GM21447 (cell line): Measurements from ENCODE around the gene MEOX1.

Source experiments
- ATAC-seq: cut with Tn5 transposase; IDR thresholded peaks from one replicate; pipeline ENCODE4 v1.9.1; 2021; ENCODE audit not compliant: unreplicated experiment

Gene MEOX1

GRCh38 chr17:43680461-43680860 is 18.7 kb upstream of the MEOX1 start:
- ATAC-seq = no peak

GRCh38 chr17:43679911-43680310 is 18.2 kb upstream of the MEOX1 start:
- no peak for ATAC-seq

DNA sequence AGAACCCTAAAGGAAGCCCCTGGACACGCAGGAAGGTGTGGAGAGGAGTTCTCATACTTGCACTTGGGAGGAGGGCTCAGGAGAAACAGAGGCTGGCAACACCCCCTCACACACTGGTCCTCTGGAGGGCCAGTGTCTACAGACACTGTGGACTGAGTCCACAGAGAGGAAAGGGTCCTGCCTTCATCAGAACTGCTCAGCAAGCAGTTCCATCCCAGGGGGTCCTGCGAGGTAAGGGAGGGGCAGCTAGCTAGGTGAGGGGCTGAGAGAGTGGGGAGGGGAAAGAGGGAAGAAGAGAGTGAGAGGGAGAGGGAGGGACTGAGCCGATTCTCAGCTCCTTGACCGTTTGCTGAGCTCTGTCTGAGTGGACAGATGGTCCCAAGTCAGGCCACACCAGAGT is 17.7 kb upstream of the MEOX1 start:
- no peak for ATAC-seq

DNA sequence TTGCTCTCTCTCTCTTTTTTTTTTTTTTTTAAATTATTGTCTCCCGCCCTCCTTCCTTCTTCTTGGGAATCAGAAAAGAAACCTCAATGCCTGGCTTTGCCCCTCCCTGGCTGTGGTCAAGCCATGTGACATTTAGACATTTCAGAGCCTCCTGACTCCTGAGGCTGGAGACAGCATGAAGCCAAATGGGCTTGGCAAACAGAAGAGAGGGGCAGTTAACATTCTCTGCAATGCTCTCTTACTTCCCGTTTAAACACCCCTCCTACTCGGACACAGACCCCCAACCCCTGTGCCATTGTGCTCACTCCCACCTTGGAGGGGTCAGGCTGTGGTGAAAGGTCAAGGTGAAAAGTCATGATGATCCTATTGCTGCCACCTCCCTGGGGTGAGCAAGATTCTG is 14.7 kb upstream of the MEOX1 start:
- no peak for ATAC-seq

GRCh38 chr17:43674394-43674793 is 12.7 kb upstream of the MEOX1 start:
- ATAC-seq = no peak

- no peak for ATAC-seq
Observed at GRCh38 chr17:43673516-43674323, 12.0 kb upstream of the MEOX1 start.

- no peak for ATAC-seq
Observed at GRCh38 chr17:43671755-43672519, 10.2 kb upstream of the MEOX1 start.

DNA sequence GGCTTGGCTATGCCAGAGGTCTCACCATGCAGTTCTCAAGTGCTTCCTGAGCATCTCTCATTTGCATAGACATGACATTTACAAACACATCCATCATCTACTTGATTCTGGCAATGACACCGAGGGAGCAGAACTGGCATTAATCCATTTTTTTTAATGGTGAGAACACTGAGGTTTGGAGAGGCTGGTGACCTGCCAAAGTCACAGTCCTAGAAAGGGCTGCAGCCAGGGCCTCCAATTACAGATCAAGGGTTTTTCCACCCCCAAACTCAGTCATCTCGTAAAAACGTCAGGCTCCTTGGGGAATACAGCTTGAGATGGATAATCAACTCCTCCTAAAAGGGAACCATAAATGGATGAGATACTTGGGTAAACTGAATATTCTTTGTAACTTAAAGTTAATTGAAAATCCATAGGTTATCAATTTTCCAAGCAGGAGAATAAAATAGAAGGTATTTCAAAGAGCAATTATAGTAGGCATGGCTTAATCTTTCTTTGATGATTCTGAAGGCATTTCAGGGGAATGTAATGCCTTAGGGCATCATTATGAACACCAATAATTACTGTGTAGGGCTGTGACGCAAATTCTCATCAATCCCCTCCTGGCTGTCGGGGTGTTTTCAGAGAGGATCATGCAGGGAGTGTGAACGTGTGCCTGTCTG is 9.4 kb upstream of the MEOX1 start:
- no peak for ATAC-seq

DNA sequence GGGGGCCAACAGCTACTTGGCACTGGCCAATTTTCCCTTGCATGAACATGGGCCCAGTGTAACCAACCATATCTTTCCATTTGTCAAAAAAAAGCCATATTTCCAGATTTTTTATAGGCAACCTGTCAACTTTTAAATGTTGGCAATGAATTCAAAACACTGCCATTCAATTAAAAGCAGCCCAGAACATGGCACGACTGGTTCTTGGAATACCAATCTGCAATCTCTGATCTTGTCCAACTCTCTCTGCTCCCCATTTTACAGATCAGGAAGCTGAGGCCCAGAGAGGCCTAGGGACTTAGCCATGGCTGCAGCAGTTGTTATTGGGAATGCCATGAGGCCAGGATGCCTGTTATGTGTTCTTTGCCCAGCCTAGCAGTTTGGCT is 8.9 kb upstream of the MEOX1 start:
- no peak for ATAC-seq

DNA sequence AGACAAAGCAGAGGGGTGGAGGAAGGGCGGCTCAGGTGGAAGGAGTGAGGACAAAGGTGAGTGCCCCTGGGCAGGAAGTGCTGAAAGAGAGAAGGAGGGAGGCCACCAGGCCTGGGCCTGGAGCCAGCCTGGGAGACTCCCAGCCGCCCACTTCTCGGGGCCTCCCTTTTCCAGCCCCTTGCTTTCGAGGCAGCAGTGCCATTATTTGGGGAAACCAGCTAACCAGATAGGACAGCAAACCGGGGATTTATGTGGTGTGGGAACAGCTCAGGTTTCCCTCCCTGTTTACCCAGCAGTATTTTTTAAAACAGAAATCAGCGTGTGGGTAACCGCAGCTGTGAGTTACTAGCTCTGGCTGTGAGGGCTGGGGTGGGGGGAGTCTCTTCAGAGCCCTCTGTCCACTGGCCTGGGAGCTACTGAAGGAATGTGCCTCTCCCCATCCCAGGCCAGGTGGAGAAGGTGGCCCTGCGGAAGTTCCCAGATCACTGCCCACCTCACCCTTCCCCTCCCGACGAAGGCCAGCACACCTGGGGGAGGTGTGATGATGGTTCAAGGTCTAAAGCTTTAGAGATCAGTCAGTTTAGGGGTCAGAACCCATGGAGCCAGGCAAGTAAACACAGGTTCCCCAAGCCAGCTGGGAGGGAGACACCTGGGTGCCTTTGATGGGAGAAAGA is 8.4 kb upstream of the MEOX1 start:
- ATAC-seq = no peak

DNA sequence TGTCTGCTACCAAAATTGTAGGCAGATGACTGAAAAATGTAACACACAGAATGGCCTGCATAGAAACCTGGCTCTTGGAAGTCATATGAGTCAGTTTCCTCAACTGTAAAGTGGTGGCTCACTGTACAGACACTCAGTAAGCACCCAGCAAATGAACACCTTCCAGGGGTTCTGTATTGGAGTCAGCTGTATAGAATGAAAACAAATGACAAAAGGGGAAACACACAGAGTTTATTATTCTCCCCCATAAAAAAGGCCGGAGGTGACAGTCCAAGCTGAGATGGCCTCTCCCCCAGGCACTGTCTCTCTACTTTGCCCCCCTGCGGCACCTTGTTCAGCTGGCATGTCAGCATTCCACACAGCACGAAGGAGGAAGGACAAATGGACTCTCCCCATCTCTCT is 6.2 kb upstream of the MEOX1 start:
- no peak for ATAC-seq

DNA sequence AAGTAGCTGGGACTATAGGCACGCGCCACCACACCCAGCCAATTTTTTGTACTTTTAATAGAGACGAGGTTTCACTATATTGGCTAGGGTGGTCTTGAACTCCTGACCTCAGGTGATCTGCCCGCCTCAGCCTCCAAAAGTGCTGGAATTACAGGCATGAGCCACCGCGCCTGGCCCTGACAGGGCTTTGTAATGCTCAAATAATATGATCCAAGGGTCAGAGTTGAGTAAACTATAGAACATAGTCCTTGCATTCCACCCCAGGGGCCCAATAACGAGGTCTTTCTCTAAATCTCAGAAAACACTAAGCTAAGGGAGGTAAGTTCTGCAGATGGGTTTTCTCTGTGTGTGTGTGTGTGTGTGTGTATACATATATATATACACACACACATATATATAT is 5.8 kb upstream of the MEOX1 start:
- ATAC-seq = no peak

- no peak for ATAC-seq
Observed at GRCh38 chr17:43665937-43666236, 4.2 kb upstream of the MEOX1 start.

GRCh38 chr17:43665084-43665936 is 3.6 kb upstream of the MEOX1 start:
- ATAC-seq = no peak

DNA sequence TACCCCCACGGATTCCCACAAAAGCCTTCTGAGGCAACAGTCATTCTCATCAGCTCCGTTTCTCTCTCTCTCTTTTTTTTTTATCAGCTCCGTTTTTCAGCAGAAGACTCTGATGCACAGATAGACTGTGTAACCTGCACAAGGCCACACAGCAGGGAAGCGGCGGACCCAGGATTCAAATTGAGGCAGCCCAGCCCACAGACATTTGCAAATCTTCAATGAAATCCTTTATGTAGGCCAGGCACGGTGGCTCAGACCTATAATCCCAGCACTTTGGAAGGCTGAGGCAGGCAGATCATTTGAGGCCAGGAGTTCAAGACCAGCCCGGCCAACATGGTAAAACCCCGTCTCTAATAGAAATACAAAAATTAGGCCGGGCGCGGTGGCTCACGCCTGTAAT is 2.4 kb upstream of the MEOX1 start:
- ATAC-seq = no peak

GRCh38 chr17:43663383-43663782 is 1.7 kb upstream of the MEOX1 start:
- ATAC-seq = no peak

GRCh38 chr17:43662413-43663141 is 855 bp upstream of the MEOX1 start:
- ATAC-seq = no peak

DNA sequence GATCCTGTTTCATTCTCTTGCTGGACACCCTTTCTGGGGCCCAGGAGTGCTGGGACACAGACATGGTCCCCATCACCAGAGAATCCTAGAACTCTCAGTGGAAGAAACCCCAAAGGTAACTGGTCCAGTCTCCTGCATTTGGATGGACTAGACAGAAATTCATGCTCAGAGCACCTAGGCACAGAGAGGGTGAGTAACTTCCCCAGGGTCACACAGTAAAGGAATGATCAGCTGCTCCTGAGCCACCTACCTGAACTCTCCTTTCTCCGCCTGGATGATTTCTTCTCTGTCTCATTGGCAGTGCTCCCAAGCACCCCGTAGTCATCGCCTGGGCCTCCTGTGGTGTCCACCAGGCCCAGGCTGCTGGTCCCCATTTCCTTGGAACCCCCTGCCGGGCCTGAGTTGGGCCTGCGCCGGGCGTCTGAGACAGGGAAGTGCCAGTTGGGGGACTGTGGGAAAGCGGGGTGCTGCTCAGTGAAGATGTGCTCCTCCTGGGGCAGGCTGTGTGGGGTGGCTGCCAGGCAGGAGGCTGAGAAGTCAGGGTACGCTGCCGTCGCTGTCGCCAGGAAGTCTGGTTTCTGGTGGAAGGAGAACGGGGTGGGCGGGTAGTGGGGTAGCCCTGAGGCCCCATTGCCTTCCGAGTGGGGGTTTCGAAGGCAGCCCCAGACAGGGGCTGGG is 767 bp downstream of the MEOX1 start:
- no peak for ATAC-seq

- ATAC-seq = no peak
Observed at GRCh38 chr17:43659823-43660617, 1.7 kb downstream of the MEOX1 start.
